Astrocyte of the cerebellum (primary cell): ENCODE measurements around the gene CATSPER1.

ENCODE experiments used
- DNase-seq: peaks from one replicate; pipeline ENCODE4 v3.0.0-alpha.2; 2011; ENCODE audit warnings: low read depth
- H3K4me3 ChIP-seq: 2 replicates; pipeline ENCODE4 v1.5.1; 2011; ENCODE audit warnings: mild to moderate bottlenecking, low read depth, low read length, moderate library complexity
- in situ Hi-C: cut with HindIII; loops from 2 replicates; pipeline ENCODE4 v1.10.0; 2017; ENCODE audit warnings: low sequenced_read_pairs
- TF ChIP-seq, protein P1 (sequence below): IDR thresholded peaks from 2 replicates; pipeline ENCODE4 v1.5.1; 2012; ENCODE audit warnings: low read length, low read depth, moderate library complexity, mild to moderate bottlenecking; ENCODE audit errors: missing control alignments

CATSPER1 gene

DNA sequence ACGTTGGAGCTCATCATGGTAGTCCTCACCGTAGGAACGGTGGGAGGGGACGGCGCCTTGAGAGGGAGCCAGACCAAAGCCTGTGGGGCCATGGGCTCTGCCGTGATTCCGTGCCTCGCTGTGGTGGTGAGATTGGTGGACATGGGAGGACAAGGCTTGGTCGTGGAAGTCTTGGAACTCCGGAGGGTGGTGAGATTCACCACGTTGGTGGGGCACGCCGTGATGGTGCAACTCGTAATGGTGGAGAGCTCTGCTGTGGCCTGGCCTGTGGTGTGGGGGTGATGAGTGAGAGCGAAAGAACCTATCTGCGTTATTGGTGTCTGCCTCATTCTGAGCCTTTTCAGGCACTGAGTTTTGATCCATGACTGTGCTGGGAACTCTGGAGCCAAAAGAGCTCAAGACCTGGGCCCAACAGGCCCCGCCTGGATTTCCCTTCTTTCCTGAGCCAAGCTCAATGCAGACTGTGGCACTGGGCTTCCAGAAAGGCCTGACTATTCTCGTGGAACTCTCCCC, at the start of gene CATSPER1:
Gene CATSPER1, minus strand, starts transcription at position 463 of the 513 bp plus-strand sequence. Its CDS starts 100 bp downstream, at position 363.
- DNase-seq: no peak
- TF ChIP-seq, protein P1, sequence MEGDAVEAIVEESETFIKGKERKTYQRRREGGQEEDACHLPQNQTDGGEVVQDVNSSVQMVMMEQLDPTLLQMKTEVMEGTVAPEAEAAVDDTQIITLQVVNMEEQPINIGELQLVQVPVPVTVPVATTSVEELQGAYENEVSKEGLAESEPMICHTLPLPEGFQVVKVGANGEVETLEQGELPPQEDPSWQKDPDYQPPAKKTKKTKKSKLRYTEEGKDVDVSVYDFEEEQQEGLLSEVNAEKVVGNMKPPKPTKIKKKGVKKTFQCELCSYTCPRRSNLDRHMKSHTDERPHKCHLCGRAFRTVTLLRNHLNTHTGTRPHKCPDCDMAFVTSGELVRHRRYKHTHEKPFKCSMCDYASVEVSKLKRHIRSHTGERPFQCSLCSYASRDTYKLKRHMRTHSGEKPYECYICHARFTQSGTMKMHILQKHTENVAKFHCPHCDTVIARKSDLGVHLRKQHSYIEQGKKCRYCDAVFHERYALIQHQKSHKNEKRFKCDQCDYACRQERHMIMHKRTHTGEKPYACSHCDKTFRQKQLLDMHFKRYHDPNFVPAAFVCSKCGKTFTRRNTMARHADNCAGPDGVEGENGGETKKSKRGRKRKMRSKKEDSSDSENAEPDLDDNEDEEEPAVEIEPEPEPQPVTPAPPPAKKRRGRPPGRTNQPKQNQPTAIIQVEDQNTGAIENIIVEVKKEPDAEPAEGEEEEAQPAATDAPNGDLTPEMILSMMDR: no peak
- in situ Hi-C loops: no loop called here
- H3K4me3 ChIP-seq: no peak within 1 kb of the TSS

GRCh38 chr11:66075273-66075672, 49.0 kb upstream of the CATSPER1 start:
- H3K4me3 ChIP-seq: no peak overlapping the region
- no peak for DNase-seq
- in situ Hi-C loops: no loop called here
- TF ChIP-seq, protein P1: no peak

- H3K4me3 ChIP-seq: no peak overlapping the region
- in situ Hi-C loops: no loop called here
- TF ChIP-seq, protein P1: no peak
- no peak for DNase-seq
Measured at GRCh38 chr11:66073669-66074068, 47.4 kb upstream of the CATSPER1 start.

GRCh38 chr11:66072518-66072917, 46.2 kb upstream of the CATSPER1 start:
- TF ChIP-seq, protein P1: no peak
- no peak overlapping the region for H3K4me3 ChIP-seq
- in situ Hi-C loops: no loop called here
- DNase-seq: no peak

DNA sequence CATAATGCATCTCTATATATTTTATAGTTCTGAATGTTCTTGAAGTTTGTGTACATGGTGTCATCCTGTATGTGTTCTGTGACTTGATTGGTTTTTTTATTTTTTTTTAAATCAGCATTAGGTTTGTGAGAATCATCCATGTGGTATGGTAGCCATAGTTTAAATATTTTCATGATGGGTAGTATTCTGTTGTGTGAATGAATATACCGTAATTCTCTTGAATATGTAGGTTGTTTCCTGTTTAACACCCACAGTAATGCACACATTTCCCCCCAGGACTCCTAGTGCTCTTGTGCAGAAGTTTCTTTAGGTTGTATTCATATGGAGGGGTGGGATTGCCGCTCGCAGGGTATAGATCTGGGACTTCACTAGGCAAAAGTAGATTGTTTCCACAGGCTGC, 45.8 kb upstream of the CATSPER1 start:
- in situ Hi-C loops: no loop called here
- H3K4me3 ChIP-seq: peak overlapping the region; percentile 70
- TF ChIP-seq, protein P1: no peak
- DNase-seq: no peak

GRCh38 chr11:66071381-66071801, 45.1 kb upstream of the CATSPER1 start:
- no peak for DNase-seq
- in situ Hi-C loops: no loop called here
- TF ChIP-seq, protein P1: no peak
- peak overlapping the region; percentile 70 for H3K4me3 ChIP-seq
